Measurements from ENCODE around the gene USP9X. TPM values are rescaled to one million over a fixed set of nuclear protein-coding genes. Genes with fewer than 3 reads are reported as not detected.
A peak's percentile ranks its signal among the peaks of the same experiment; 100 is the strongest.

The USP9X gene, protein sequence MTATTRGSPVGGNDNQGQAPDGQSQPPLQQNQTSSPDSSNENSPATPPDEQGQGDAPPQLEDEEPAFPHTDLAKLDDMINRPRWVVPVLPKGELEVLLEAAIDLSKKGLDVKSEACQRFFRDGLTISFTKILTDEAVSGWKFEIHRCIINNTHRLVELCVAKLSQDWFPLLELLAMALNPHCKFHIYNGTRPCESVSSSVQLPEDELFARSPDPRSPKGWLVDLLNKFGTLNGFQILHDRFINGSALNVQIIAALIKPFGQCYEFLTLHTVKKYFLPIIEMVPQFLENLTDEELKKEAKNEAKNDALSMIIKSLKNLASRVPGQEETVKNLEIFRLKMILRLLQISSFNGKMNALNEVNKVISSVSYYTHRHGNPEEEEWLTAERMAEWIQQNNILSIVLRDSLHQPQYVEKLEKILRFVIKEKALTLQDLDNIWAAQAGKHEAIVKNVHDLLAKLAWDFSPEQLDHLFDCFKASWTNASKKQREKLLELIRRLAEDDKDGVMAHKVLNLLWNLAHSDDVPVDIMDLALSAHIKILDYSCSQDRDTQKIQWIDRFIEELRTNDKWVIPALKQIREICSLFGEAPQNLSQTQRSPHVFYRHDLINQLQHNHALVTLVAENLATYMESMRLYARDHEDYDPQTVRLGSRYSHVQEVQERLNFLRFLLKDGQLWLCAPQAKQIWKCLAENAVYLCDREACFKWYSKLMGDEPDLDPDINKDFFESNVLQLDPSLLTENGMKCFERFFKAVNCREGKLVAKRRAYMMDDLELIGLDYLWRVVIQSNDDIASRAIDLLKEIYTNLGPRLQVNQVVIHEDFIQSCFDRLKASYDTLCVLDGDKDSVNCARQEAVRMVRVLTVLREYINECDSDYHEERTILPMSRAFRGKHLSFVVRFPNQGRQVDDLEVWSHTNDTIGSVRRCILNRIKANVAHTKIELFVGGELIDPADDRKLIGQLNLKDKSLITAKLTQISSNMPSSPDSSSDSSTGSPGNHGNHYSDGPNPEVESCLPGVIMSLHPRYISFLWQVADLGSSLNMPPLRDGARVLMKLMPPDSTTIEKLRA (N-terminal part only)
- 22.1 TPM for polyA plus RNA-seq (2013, experiment 1 of 2)
- 21.0 TPM for polyA plus RNA-seq (2013, experiment 2 of 2)

DNA sequence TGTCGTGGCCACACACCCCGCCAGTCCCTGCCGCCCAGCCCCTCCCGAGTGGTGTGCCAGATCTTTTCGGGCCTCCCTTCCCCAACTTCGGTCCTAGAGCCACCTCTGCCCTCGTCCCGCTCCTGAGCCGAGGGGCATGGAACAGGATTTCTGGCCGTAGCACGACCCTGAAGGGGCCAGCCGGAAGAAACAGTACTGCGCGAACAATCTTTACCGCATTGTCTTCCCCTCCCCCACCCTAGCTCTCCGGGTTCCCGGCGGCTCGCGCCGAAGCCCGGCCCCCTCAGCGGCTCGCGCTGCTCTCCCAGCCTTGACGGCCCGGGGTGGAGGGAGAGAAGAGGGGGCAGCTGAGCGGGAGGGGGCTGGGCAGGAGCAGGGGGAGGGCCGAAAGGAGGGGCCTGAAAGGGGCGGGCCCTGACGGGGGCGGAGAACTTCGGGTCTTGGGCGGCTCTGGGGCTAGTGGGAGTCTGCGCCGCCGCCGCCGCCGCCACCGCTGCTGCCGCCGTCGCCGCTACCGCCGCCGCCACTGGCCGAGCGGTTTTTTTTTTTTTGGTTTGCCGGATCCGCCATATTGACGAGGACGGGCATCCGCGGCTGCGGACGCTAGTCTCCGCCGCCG lies at the start of gene USP9X:
Gene USP9X (plus strand): TSS at position 553 of the 619 bp plus-strand sequence. CDS start 38,184 bp downstream, outside the sequence.
- H3K56ac ChIP-seq (ENCODE audit: low read length): peak within 1 kb of the TSS; percentile 98
- no CpG with 5 or more reads among the region's 61 CpGs for WGBS (ENCODE audit: extremely low coverage, insufficient coverage, low lambda C conversion rate)
- H3K79me2 ChIP-seq (ENCODE audit: control insufficient read depth, insufficient read depth, low read length): peaks cover 41% of the 10 kb centered on the region
- peak within 1 kb of the TSS; percentile 52 for H3K4me2 ChIP-seq (ENCODE audit: low read length)
- H3K4ac ChIP-seq (ENCODE audit: low read depth, low read length): peak within 1 kb of the TSS; percentile 89
- peak within 1 kb of the TSS; percentile 88 for H2BK120ac ChIP-seq (ENCODE audit: low read depth, low read length)
- peak within 1 kb of the TSS; percentile 80 for H3K4me3 ChIP-seq (ENCODE audit: low read length)
- peak within 1 kb of the TSS; percentile 83 for H4K8ac ChIP-seq (ENCODE audit: low read depth, low read length)
- peak within 1 kb of the TSS; percentile 91 for H3K9ac ChIP-seq (ENCODE audit: low read length)
- no peaks in the 10 kb centered on the region for H3K36me3 ChIP-seq (ENCODE audit: control insufficient read depth, insufficient read depth, low read length)
- H2AK5ac ChIP-seq (ENCODE audit: low read length): no peak within 1 kb of the TSS
- no peaks in the 10 kb centered on the region for H3K27me3 ChIP-seq (ENCODE audit: insufficient read depth, low read length, poor library complexity)
- peak within 1 kb of the TSS; percentile 59 for H2BK15ac ChIP-seq (replicated peaks; ENCODE audit: low read depth)
- no peaks in the 10 kb centered on the region for H3K4me1 ChIP-seq (ENCODE audit: control insufficient read depth, low read depth, low read length)
- H3K79me1 ChIP-seq (ENCODE audit: low read length): no peaks in the 10 kb centered on the region
- DNase-seq: peak; percentile 90
- H3K23ac ChIP-seq (ENCODE audit: low read length): peak within 1 kb of the TSS; percentile 66
- no peak within 1 kb of the TSS for H4K5ac ChIP-seq (ENCODE audit: low read length)
- H3K18ac ChIP-seq (ENCODE audit: low read length): peak within 1 kb of the TSS; percentile 98
- peak within 1 kb of the TSS; percentile 93 for H3K27ac ChIP-seq (ENCODE audit: low read depth, low read length)
- peak within 1 kb of the TSS; percentile 95 for H2BK5ac ChIP-seq (ENCODE audit: low read length)

DNA sequence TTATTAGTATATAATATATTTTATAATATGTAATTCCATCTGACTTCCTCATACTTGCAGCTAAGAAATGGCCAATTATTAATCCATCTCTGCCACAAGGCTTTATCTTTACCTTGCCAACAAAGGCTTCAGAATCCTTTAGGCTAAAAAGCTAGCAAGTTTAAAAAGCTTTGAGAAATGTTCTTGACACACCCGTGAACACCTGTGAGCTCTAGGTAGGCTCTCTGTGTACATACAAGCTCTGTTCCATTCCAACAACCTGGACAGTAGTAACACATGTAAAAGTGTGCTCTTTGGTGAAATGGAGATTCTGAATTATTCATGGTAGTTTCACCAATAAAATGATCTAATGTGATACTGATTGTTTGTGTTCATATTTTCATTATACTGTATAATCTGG lies 49.7 kb upstream of the USP9X start:
- Histone ChIP-seq H3K4me1 (ENCODE audit: control insufficient read depth, low read depth, low read length) (no peaks in the 10 kb centered on the region), H2BK120ac (ENCODE audit: low read depth, low read length) (no peak overlapping the region), H3K27ac (ENCODE audit: low read depth, low read length) (no peak overlapping the region), H4K8ac (ENCODE audit: low read depth, low read length) (no peak overlapping the region), H2BK15ac (replicated peaks; ENCODE audit: low read depth) (no peak overlapping the region), H3K9ac (ENCODE audit: low read length) (no peak overlapping the region), H3K79me1 (ENCODE audit: low read length) (no peaks in the 10 kb centered on the region), H3K56ac (ENCODE audit: low read length) (no peak overlapping the region), H2AK5ac (ENCODE audit: low read length) (no peak overlapping the region), H2BK5ac (ENCODE audit: low read length) (no peak overlapping the region), H3K27me3 (ENCODE audit: insufficient read depth, low read length, poor library complexity) (no peaks in the 10 kb centered on the region), H3K4me2 (ENCODE audit: low read length) (no peak overlapping the region), H3K4me3 (ENCODE audit: low read length) (no peak overlapping the region), H3K79me2 (ENCODE audit: control insufficient read depth, insufficient read depth, low read length) (no peaks in the 10 kb centered on the region), H3K4ac (ENCODE audit: low read depth, low read length) (no peak overlapping the region), H4K5ac (ENCODE audit: low read length) (no peak overlapping the region), H3K18ac (ENCODE audit: low read length) (no peak overlapping the region), H3K23ac (ENCODE audit: low read length) (no peak overlapping the region), H3K36me3 (ENCODE audit: control insufficient read depth, insufficient read depth, low read length) (no peaks in the 10 kb centered on the region)
- no peak for DNase-seq
- WGBS (ENCODE audit: extremely low coverage, insufficient coverage, low lambda C conversion rate): no CpG with 5 or more reads among the region's 1 CpG

DNA sequence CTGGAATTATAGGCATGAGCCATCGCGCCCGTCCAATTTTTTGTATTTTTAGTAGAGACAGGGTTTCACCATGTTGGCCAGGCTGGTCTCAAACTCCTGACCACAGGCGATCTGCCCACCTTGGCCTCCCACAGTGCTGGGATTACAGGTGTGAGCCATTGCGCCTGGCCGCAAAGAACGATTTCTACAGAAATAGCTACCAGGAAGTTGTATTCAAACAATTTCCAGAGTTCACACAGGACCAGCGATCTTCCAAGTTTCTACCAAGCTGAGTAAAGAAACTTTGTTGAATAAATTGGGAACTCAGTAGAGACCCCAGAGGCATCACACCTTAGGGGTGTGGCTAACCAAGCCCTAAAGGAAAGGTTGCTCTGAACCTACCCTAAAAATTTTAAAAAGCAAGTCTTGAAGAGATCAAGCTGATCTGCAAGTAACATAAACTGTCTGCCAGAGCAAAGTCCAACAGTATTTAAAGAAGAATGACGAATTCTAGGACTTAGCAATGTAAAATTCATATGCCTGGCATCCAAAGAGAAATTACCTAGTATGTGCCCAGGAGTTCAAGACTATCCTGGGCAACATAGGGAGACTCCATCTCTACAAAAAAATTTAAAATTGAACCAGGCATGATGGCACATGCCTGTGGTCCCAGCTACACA lies 48.4 kb upstream of the USP9X start:
- Histone ChIP-seq H3K23ac (ENCODE audit: low read length) (no peak overlapping the region), H3K27me3 (ENCODE audit: insufficient read depth, low read length, poor library complexity) (no peaks in the 10 kb centered on the region), H2BK120ac (ENCODE audit: low read depth, low read length) (no peak overlapping the region), H2BK15ac (replicated peaks; ENCODE audit: low read depth) (no peak overlapping the region), H3K79me2 (ENCODE audit: control insufficient read depth, insufficient read depth, low read length) (no peaks in the 10 kb centered on the region), H3K4me2 (ENCODE audit: low read length) (no peak overlapping the region), H4K8ac (ENCODE audit: low read depth, low read length) (no peak overlapping the region), H3K36me3 (ENCODE audit: control insufficient read depth, insufficient read depth, low read length) (no peaks in the 10 kb centered on the region), H3K56ac (ENCODE audit: low read length) (no peak overlapping the region), H3K4me1 (ENCODE audit: control insufficient read depth, low read depth, low read length) (no peaks in the 10 kb centered on the region), H2BK5ac (ENCODE audit: low read length) (no peak overlapping the region), H3K4me3 (ENCODE audit: low read length) (no peak overlapping the region), H3K4ac (ENCODE audit: low read depth, low read length) (no peak overlapping the region), H4K5ac (ENCODE audit: low read length) (no peak overlapping the region), H3K9ac (ENCODE audit: low read length) (no peak overlapping the region), H3K79me1 (ENCODE audit: low read length) (no peaks in the 10 kb centered on the region), H2AK5ac (ENCODE audit: low read length) (no peak overlapping the region), H3K18ac (ENCODE audit: low read length) (no peak overlapping the region), H3K27ac (ENCODE audit: low read depth, low read length) (no peak overlapping the region)
- DNase-seq: no peak
- no CpG with 5 or more reads among the region's 9 CpGs for WGBS (ENCODE audit: extremely low coverage, insufficient coverage, low lambda C conversion rate)

DNA sequence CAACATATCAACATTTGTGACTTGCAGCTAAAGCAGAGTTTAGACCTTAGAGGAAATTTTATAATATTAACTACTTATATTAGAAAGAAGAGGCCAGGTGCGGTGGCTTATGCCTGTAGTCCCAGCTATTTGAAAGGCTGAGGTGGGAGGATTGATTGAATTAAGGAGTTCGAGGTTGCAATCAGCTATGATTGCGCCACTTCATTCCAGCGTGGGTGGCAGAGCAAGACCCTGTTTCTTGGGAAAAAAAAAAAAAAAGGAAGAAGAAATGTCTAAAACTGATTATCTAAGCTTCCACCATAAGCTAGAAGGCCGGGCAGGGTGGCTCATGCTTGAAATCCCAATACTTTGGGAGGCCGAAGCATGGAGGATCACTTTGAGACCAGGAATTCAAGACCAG lies 42.0 kb upstream of the USP9X start:
- Histone ChIP-seq H3K9ac (ENCODE audit: low read length) (no peak overlapping the region), H3K4me1 (ENCODE audit: control insufficient read depth, low read depth, low read length) (no peaks in the 10 kb centered on the region), H4K5ac (ENCODE audit: low read length) (no peak overlapping the region), H3K79me2 (ENCODE audit: control insufficient read depth, insufficient read depth, low read length) (no peaks in the 10 kb centered on the region), H4K8ac (ENCODE audit: low read depth, low read length) (no peak overlapping the region), H3K27me3 (ENCODE audit: insufficient read depth, low read length, poor library complexity) (no peaks in the 10 kb centered on the region), H2BK120ac (ENCODE audit: low read depth, low read length) (no peak overlapping the region), H3K27ac (ENCODE audit: low read depth, low read length) (no peak overlapping the region), H3K56ac (ENCODE audit: low read length) (no peak overlapping the region), H3K4me3 (ENCODE audit: low read length) (no peak overlapping the region), H3K4ac (ENCODE audit: low read depth, low read length) (no peak overlapping the region), H3K79me1 (ENCODE audit: low read length) (no peaks in the 10 kb centered on the region), H2AK5ac (ENCODE audit: low read length) (no peak overlapping the region), H3K23ac (ENCODE audit: low read length) (no peak overlapping the region), H3K4me2 (ENCODE audit: low read length) (no peak overlapping the region), H3K36me3 (ENCODE audit: control insufficient read depth, insufficient read depth, low read length) (no peaks in the 10 kb centered on the region), H3K18ac (ENCODE audit: low read length) (no peak overlapping the region), H2BK5ac (ENCODE audit: low read length) (no peak overlapping the region), H2BK15ac (replicated peaks; ENCODE audit: low read depth) (no peak overlapping the region)
- no CpG with 5 or more reads among the region's 6 CpGs for WGBS (ENCODE audit: extremely low coverage, insufficient coverage, low lambda C conversion rate)
- DNase-seq: no peak

DNA sequence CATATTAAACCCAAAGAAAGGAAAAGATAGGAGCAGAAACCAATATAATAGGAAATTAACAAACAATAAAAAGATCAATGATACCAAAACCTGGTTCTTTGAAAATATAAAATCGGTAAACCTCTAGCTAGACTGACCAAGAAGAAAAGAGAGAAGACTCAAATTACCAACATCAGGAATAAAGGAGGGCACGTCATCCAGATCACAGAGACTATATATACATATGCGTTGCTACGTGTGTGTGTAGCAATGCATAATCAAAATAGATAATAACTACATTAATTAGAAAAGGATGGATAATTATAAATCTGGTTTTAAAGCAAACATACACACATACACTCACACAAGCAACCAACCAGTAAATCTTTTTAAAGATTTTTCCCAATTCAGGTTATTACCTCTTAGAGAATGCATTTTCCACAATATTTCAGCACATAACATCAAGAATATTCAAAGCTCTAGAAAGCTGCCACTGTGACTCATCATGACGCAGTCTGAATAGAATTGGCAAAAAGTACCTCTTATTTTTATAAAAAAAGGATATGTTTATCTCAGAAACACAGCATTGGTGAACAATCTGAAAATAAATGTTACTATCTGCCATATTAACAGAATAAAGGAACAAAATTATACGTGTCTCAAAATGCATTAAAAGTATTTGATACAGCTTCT lies 41.4 kb upstream of the USP9X start:
- Histone ChIP-seq H2BK15ac (replicated peaks; ENCODE audit: low read depth) (no peak overlapping the region), H3K4me2 (ENCODE audit: low read length) (no peak overlapping the region), H4K8ac (ENCODE audit: low read depth, low read length) (no peak overlapping the region), H3K23ac (ENCODE audit: low read length) (no peak overlapping the region), H3K36me3 (ENCODE audit: control insufficient read depth, insufficient read depth, low read length) (no peaks in the 10 kb centered on the region), H4K5ac (ENCODE audit: low read length) (no peak overlapping the region), H2AK5ac (ENCODE audit: low read length) (no peak overlapping the region), H3K4me1 (ENCODE audit: control insufficient read depth, low read depth, low read length) (no peaks in the 10 kb centered on the region), H3K79me2 (ENCODE audit: control insufficient read depth, insufficient read depth, low read length) (no peaks in the 10 kb centered on the region), H3K27ac (ENCODE audit: low read depth, low read length) (no peak overlapping the region), H3K9ac (ENCODE audit: low read length) (no peak overlapping the region), H3K79me1 (ENCODE audit: low read length) (no peaks in the 10 kb centered on the region), H2BK120ac (ENCODE audit: low read depth, low read length) (no peak overlapping the region), H3K18ac (ENCODE audit: low read length) (no peak overlapping the region), H3K4ac (ENCODE audit: low read depth, low read length) (no peak overlapping the region), H3K56ac (ENCODE audit: low read length) (no peak overlapping the region), H3K27me3 (ENCODE audit: insufficient read depth, low read length, poor library complexity) (no peaks in the 10 kb centered on the region), H3K4me3 (ENCODE audit: low read length) (no peak overlapping the region), H2BK5ac (ENCODE audit: low read length) (no peak overlapping the region)
- WGBS (ENCODE audit: extremely low coverage, insufficient coverage, low lambda C conversion rate): no CpG with 5 or more reads among the region's 6 CpGs
- DNase-seq: no peak

All from mesendoderm (in vitro differentiated cells).